Effector memory CD4-positive, alpha-beta T cell (primary cell): Measurements from ENCODE around the gene GATA3.

Experiments
- DNase-seq, 3 donors: peaks; one replicate each; pipeline ENCODE4 v3.0.0-alpha.2; 2020
- H3K27ac ChIP-seq: 2 replicates; pipeline ENCODE4 v1.7.0; 2013; ENCODE audit warnings: mild to moderate bottlenecking, low read length, moderate library complexity; ENCODE audit not compliant: insufficient read depth, poor library complexity, severe bottlenecking
- H3K27me3 ChIP-seq: replicated peaks from 2 replicates; pipeline ENCODE4 v1.7.0; 2013; ENCODE audit warnings: mild to moderate bottlenecking, low read length; ENCODE audit not compliant: insufficient read depth, control insufficient read depth, poor library complexity, severe bottlenecking
- H3K36me3 ChIP-seq: 2 replicates; pipeline ENCODE4 v1.7.0; 2013; ENCODE audit warnings: mild to moderate bottlenecking, low read length, moderate library complexity; ENCODE audit not compliant: control insufficient read depth, insufficient read depth
- H3K4me1 ChIP-seq: 2 replicates; pipeline ENCODE4 v1.7.0; 2013; ENCODE audit warnings: low read length, mild to moderate bottlenecking; ENCODE audit not compliant: control insufficient read depth, insufficient read depth, poor library complexity, severe bottlenecking
- H3K4me3 ChIP-seq: 2 replicates; pipeline ENCODE4 v1.7.0; 2013; ENCODE audit warnings: low read length, low read depth, mild to moderate bottlenecking; ENCODE audit not compliant: insufficient read depth, poor library complexity, severe bottlenecking
- H3K9me3 ChIP-seq: 2 replicates; pipeline ENCODE4 v1.7.0; 2013; ENCODE audit warnings: mild to moderate bottlenecking, low read length, moderate library complexity; ENCODE audit not compliant: control insufficient read depth

The GATA3 gene

GRCh38 chr10:8075282-8076260, 21.1 kb downstream of the GATA3 start:
- H3K27me3 ChIP-seq, result no peaks in the 10 kb centered on the region

DNA sequence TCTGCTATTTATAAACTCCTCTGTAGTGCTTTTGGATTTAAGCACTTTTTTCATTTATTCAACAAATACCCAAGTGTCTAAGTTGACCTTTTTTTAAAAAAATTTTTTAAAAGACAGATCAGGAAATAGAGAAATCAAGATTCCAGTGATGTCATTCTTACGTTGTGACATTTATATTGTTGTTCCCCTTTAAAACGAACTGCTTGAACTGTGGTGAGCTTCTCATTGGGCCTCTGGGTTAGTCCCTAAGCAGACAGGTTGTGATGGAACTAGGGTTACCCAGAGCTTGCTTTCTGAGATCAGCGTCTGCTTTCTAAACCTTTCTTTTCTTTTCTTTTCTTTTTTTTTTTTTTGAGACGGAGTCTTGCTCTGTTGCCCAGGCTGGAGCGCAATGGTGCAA, 22.4 kb downstream of the GATA3 start:
- Histone ChIP-seq H3K36me3 (peaks cover 36% of the 10 kb centered on the region), H3K4me1 (no peaks in the 10 kb centered on the region), H3K27ac (no peak overlapping the region), H3K9me3 (no peaks in the 10 kb centered on the region), H3K4me3 (no peak overlapping the region), H3K27me3 (no peaks in the 10 kb centered on the region)
- no peak for DNase-seq

More at GRCh38 chr10:8075282-8076260, 21.1 kb downstream of the GATA3 start:
- no peak for DNase-seq
- Histone ChIP-seq H3K27ac (no peak overlapping the region), H3K36me3 (peaks cover 50% of the 10 kb centered on the region), H3K9me3 (no peaks in the 10 kb centered on the region), H3K4me1 (peaks cover 5% of the 10 kb centered on the region), H3K4me3 (no peak overlapping the region)

GRCh38 chr10:8078027-8078426, 23.5 kb downstream of the GATA3 start:
- DNase-seq, result no peak
- no peaks in the 10 kb centered on the region for H3K9me3 ChIP-seq
- H3K4me1 ChIP-seq, result no peaks in the 10 kb centered on the region
- no peak overlapping the region for H3K27ac ChIP-seq
- H3K27me3 ChIP-seq, result no peaks in the 10 kb centered on the region
- H3K36me3 ChIP-seq, result peaks cover 25% of the 10 kb centered on the region
- no peak overlapping the region for H3K4me3 ChIP-seq

GRCh38 chr10:8079126-8079525, 24.6 kb downstream of the GATA3 start:
- H3K9me3 ChIP-seq, result no peaks in the 10 kb centered on the region
- H3K4me3 ChIP-seq, result no peak overlapping the region
- DNase-seq, result no peak
- H3K4me1 ChIP-seq, result no peaks in the 10 kb centered on the region
- H3K27ac ChIP-seq, result no peak overlapping the region
- H3K36me3 ChIP-seq, result peaks cover 14% of the 10 kb centered on the region
- H3K27me3 ChIP-seq, result no peaks in the 10 kb centered on the region

GRCh38 chr10:8084799-8085198, 30.3 kb downstream of the GATA3 start:
- no peak for DNase-seq
- Histone ChIP-seq H3K27ac (no peak overlapping the region), H3K36me3 (no peaks in the 10 kb centered on the region), H3K9me3 (no peaks in the 10 kb centered on the region), H3K4me1 (peaks cover 6% of the 10 kb centered on the region), H3K27me3 (no peaks in the 10 kb centered on the region), H3K4me3 (no peak overlapping the region)

DNA sequence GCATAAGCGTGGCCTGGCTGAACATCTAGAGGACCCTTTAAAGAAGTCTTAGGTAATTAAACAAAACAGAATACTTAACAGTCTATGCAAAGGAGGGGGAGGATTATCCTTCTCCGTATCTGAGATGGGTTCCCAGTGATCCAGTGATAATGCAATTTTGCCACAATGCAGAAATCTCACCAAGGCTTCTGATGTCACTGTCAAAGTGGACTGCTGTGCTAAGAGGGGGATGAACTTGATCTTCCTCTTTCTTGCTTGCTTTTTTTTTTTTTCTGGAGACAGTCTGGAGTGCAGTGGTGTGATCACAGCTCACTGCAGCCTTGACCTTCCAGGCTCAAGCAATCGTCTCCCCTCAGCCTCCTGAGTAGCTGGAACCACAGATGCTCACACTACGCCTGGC, 30.8 kb downstream of the GATA3 start:
- H3K27ac ChIP-seq, result no peak overlapping the region
- H3K9me3 ChIP-seq, result no peaks in the 10 kb centered on the region
- peaks cover 6% of the 10 kb centered on the region for H3K4me1 ChIP-seq
- no peaks in the 10 kb centered on the region for H3K27me3 ChIP-seq
- no peak overlapping the region for H3K4me3 ChIP-seq
- no peaks in the 10 kb centered on the region for H3K36me3 ChIP-seq
- DNase-seq, result no peak

DNA sequence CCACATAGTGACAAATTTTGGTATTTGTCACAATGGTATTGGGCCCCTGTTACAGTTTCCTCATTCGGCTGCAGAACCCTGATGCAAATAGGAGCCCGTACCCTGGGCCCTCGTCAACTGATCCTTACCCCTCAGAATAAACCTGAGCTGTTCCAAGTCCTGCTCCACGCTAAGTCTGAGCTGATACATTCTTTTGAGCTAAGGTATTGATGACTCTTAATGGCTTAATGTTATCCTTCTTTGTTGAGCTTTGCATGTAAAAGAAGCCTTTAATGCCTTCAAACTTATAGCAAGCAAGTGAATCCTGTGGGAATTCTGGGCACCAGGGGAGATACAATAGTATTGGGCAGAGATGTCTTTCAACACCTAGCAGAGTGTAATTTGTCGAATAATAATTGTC, 31.8 kb downstream of the GATA3 start:
- H3K27me3 ChIP-seq, result no peaks in the 10 kb centered on the region
- H3K4me3 ChIP-seq, result no peak overlapping the region
- peaks cover 6% of the 10 kb centered on the region for H3K4me1 ChIP-seq
- no peak overlapping the region for H3K27ac ChIP-seq
- no peaks in the 10 kb centered on the region for H3K36me3 ChIP-seq
- no peak for DNase-seq
- H3K9me3 ChIP-seq, result no peaks in the 10 kb centered on the region

DNA sequence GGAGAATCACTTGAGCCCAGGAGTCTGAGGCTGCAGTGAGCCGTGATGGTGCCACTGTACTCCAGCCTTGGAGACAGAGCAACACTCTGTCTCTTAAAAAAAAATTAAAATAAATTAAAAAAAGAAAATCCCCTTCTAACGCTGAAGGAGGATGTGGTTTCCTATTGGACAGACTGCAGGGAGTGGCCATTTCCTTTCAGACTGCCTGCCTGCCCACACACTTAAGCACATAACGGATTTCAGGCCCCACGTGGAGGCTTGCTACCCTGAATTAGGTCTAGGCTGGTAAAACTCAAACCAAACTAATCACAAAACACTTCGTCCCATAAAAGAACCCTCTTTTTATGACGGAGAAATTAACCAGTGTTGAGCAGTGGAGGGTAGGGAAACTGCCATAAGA, 34.0 kb downstream of the GATA3 start:
- no peaks in the 10 kb centered on the region for H3K27me3 ChIP-seq
- no peak overlapping the region for H3K27ac ChIP-seq
- H3K4me1 ChIP-seq, result peaks cover 6% of the 10 kb centered on the region
- DNase-seq, result peak; percentile 16 to 28 (median 17)
- no peaks in the 10 kb centered on the region for H3K9me3 ChIP-seq
- no peak overlapping the region for H3K4me3 ChIP-seq
- no peaks in the 10 kb centered on the region for H3K36me3 ChIP-seq

GRCh38 chr10:8092428-8092827, 37.9 kb downstream of the GATA3 start:
- no peaks in the 10 kb centered on the region for H3K9me3 ChIP-seq
- no peaks in the 10 kb centered on the region for H3K27me3 ChIP-seq
- no peak overlapping the region for H3K27ac ChIP-seq
- peaks cover 6% of the 10 kb centered on the region for H3K4me1 ChIP-seq
- H3K4me3 ChIP-seq, result no peak overlapping the region
- DNase-seq, result no peak
- no peaks in the 10 kb centered on the region for H3K36me3 ChIP-seq

DNA sequence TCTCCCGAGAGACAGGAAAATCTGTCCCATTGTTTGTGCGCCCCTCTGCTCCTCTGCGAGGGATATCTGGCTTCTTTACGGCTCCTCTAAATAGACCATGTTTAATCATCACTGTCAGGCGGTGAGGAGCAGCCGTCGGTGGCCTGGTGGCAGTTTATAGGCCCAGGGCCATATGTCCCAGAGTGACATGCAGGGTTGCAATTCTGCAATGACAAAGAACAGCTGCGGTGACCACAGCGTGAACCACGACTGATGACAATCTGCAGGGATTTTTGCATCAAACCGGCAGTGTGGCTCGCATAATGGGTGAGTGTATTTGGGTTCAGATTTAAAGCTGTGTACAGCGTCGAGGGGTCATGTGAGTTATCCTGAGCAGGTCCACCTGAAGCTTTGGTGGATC, 41.5 kb downstream of the GATA3 start:
- Histone ChIP-seq H3K4me3 (no peak overlapping the region), H3K4me1 (no peaks in the 10 kb centered on the region), H3K36me3 (no peaks in the 10 kb centered on the region), H3K9me3 (no peaks in the 10 kb centered on the region), H3K27me3 (no peaks in the 10 kb centered on the region), H3K27ac (no peak overlapping the region)
- DNase-seq, result no peak
